SU-DHL-6 (cell line): Measurements from ENCODE around the gene SPATA1.

Source experiments
- CTCF ChIP-seq: fragments of 200-600 bp; sonication (generic); IDR thresholded peaks from one replicate; pipeline ENCODE4 v1.5.1; 2017; ENCODE audit warnings: antibody characterized with exemption, mild to moderate bottlenecking, low read length, moderate library complexity; ENCODE audit not compliant: insufficient read depth, poor library complexity, severe bottlenecking
- EZH2phosphoT487 ChIP-seq: fragments of 200-600 bp; sonication (generic), shearing (Covaris generic); conservative IDR thresholded peaks from 2 replicates; pipeline ENCODE4 v1.6.1; 2018; ENCODE audit warnings: mild to moderate bottlenecking, antibody characterized with exemption, low read length, moderate library complexity, mixed read lengths

GRCh38 chr1:84597011-84597410 is 90.8 kb downstream of the SPATA1 start:
- TF ChIP-seq CTCF (no peak), EZH2phosphoT487 (no peak)
